K562 (cell line): ENCODE data around the gene NOLC1.

Experiments
- EGR1 ChIP-seq: fragments of 450-650 bp; conservative IDR thresholded peaks from 2 replicates; pipeline ENCODE4 v1.6.1; 2017; ENCODE audit warnings: mild to moderate bottlenecking
- ELK3 ChIP-seq: fragments of 450-650 bp; formaldehyde crosslinking; IDR thresholded peaks from 2 replicates; pipeline ENCODE4 v1.4.0; 2020; ENCODE audit warnings: mild to moderate bottlenecking
- EP300 ChIP-seq: IDR thresholded peaks from 2 replicates; pipeline ENCODE4 v1.6.1; 2012; ENCODE audit warnings: low read length, improper control_type of control experiment
- FOXJ3 ChIP-seq: sonication (generic); formaldehyde crosslinking; IDR thresholded peaks from 2 replicates; pipeline ENCODE4 v1.4.0; 2020; ENCODE audit warnings: mild to moderate bottlenecking, missing genetic modification reagents
- HMBOX1 ChIP-seq: sonication (generic); IDR thresholded peaks from 2 replicates; pipeline ENCODE4 v1.6.1; 2016
- SRSF9 ChIP-seq: fragments of 200-400 bp; formaldehyde crosslinking; IDR thresholded peaks from 2 replicates; pipeline ENCODE4 v1.6.1; 2017; ENCODE audit warnings: low read depth, low read length, borderline replicate concordance
- ZNF395 ChIP-seq: fragments of 200-800 bp; sonication (Bioruptor generic); IDR thresholded peaks from 2 replicates; pipeline ENCODE4 v1.6.1; 2017; ENCODE audit warnings: missing genetic modification characterization, missing compliant biosample characterization
- ZNF644 ChIP-seq: fragments of 200-800 bp; sonication (Bioruptor generic); IDR thresholded peaks from 2 replicates; pipeline ENCODE4 v1.6.1; 2016; ENCODE audit warnings: low read depth, missing genetic modification characterization, missing compliant biosample characterization

- no peak; the same call in 1 of the 2 replicates for TF ChIP-seq EP300
- TF ChIP-seq FOXJ3 (CRISPR knock-in tag): no peak
- TF ChIP-seq ZNF395 (CRISPR knock-in tag): no peak
- no peak for TF ChIP-seq SRSF9
- TF ChIP-seq ELK3: no peak
- TF ChIP-seq HMBOX1: no peak
- TF ChIP-seq ZNF644: no peak
- TF ChIP-seq EGR1: no peak; the same call in none of the 2 replicates
Observed at GRCh38 chr10:102151774-102152544, at the start of gene NOLC1.
